Thyroid gland (tissue), 4 donors: ENCODE results near the gene OSGIN1.

Experiments
- CTCF ChIP-seq, 6 experiments: fragments of 200-600 bp in 3 of 6; fragments of 450-650 bp in 3 of 6; sonication (generic) in 3 of 6; IDR thresholded peaks; one replicate each; pipeline ENCODE4 v1.5.1; 2016 to 2019; ENCODE audit warnings: antibody characterized with exemption in 6 of 6, mild to moderate bottlenecking in 2 of 6, inconsistent platforms in 1 of 6, moderate library complexity in 1 of 6
- POLR2A ChIP-seq, 2 donors: fragments of 450-650 bp; IDR thresholded peaks; one replicate each; pipeline ENCODE4 v1.6.1; 2017; ENCODE audit warnings: antibody characterized with exemption in 2 of 2, mild to moderate bottlenecking in 2 of 2, moderate library complexity in 1 of 2

GRCh38 chr16:83956336-83957289 is 3.6 kb downstream of the OSGIN1 start:
- TF ChIP-seq CTCF (IDR thresholded peaks at IDR 0.05) (peak in 5 of 6 experiments; percentile 48 to 67 (median 57)), POLR2A (IDR thresholded peaks at IDR 0.05) (no peak)
